Neuronal stem cell (in vitro differentiated cells): ENCODE measurements around the gene CAAP1.

ENCODE experiments used
- DNase-seq: peaks from one replicate; pipeline ENCODE4 v3.0.0-alpha.2; 2013; ENCODE audit warnings: low spot score
- H2AFZ ChIP-seq: one replicate; pipeline ENCODE4 v1.6.1; 2013; ENCODE audit warnings: mild to moderate bottlenecking, low read length, inconsistent platforms
- H2AK5ac ChIP-seq: 2 replicates; pipeline ENCODE4 v1.6.1; 2013; ENCODE audit warnings: low read depth, mild to moderate bottlenecking, inconsistent platforms, low read length, moderate library complexity, mixed read lengths
- H2BK120ac ChIP-seq: 2 replicates; pipeline ENCODE4 v1.6.1; 2013; ENCODE audit warnings: low read depth, mild to moderate bottlenecking, inconsistent platforms, low read length, moderate library complexity, mixed read lengths
- H2BK12ac ChIP-seq: one replicate; pipeline ENCODE4 v1.6.1; 2013; ENCODE audit warnings: low read length, inconsistent platforms
- H2BK15ac ChIP-seq: 2 replicates; pipeline ENCODE4 v1.6.1; 2013; ENCODE audit warnings: mild to moderate bottlenecking, low read length, inconsistent platforms, mixed read lengths
- H2BK5ac ChIP-seq: one replicate; pipeline ENCODE4 v1.6.1; 2013; ENCODE audit warnings: inconsistent platforms, mild to moderate bottlenecking, low read length, moderate library complexity
- H3K14ac ChIP-seq: one replicate; pipeline ENCODE4 v1.6.1; 2013; ENCODE audit warnings: low read length, inconsistent platforms
- H3K18ac ChIP-seq: 2 replicates; pipeline ENCODE4 v1.6.1; 2013; ENCODE audit warnings: low read length, inconsistent platforms
- H3K23ac ChIP-seq: 2 replicates; pipeline ENCODE4 v1.6.1; 2013; ENCODE audit warnings: low read depth, mild to moderate bottlenecking, mixed read lengths, low read length, inconsistent platforms; ENCODE audit not compliant: poor library complexity
- H3K27ac ChIP-seq: replicated peaks from 3 replicates; pipeline ENCODE4 v1.5.1; 2013; ENCODE audit warnings: low read length, inconsistent platforms
- H3K27me3 ChIP-seq, 3 experiments: 2 replicates each; pipeline ENCODE4 v1.6.1; 2013; ENCODE audit warnings: low read length in 3 of 3, mild to moderate bottlenecking in 2 of 3, inconsistent platforms in 1 of 3, low read depth in 1 of 3, mixed read lengths in 1 of 3, moderate library complexity in 1 of 3; ENCODE audit not compliant: control insufficient read depth in 3 of 3, insufficient read depth in 3 of 3
- H3K36me3 ChIP-seq, 2 donors: replicated peaks in 1 of 2; 2 replicates each; pipeline ENCODE4 v1.6.1; 2013; ENCODE audit warnings: low read length in 2 of 2; ENCODE audit not compliant: control insufficient read depth in 2 of 2, insufficient read depth in 2 of 2
- H3K4ac ChIP-seq: 2 replicates; pipeline ENCODE4 v1.6.1; 2013; ENCODE audit warnings: inconsistent platforms, mild to moderate bottlenecking, low read length, moderate library complexity
- H3K4me1 ChIP-seq, 2 donors: 1 replicate in 1 of 2; 2 replicates in 1 of 2; pipeline ENCODE4 v1.6.1; 2013; ENCODE audit warnings: low read length in 2 of 2, low read depth in 1 of 2; ENCODE audit not compliant: control insufficient read depth in 2 of 2, insufficient read depth in 1 of 2
- H3K4me2 ChIP-seq: one replicate; pipeline ENCODE4 v1.6.1; 2013; ENCODE audit warnings: mild to moderate bottlenecking, low read length, inconsistent platforms; ENCODE audit not compliant: insufficient read depth, poor library complexity, severe bottlenecking
- H3K4me3 ChIP-seq, 2 donors: 2 replicates each; pipeline ENCODE4 v1.5.1; 2013; ENCODE audit warnings: low read length in 2 of 2, mild to moderate bottlenecking in 2 of 2, inconsistent platforms in 1 of 2, moderate library complexity in 1 of 2
- H3K79me1 ChIP-seq: one replicate; pipeline ENCODE4 v1.6.1; 2013; ENCODE audit warnings: low read depth, mild to moderate bottlenecking, inconsistent platforms, low read length, moderate library complexity
- H3K9ac ChIP-seq: one replicate; pipeline ENCODE4 v1.6.1; 2013; ENCODE audit warnings: mild to moderate bottlenecking, low read depth, low read length, inconsistent platforms; ENCODE audit not compliant: poor library complexity
- H3K9me3 ChIP-seq, 2 donors: replicated peaks in 1 of 2; 2 replicates each; pipeline versions ENCODE3 to v1.6.1; 2013; ENCODE audit warnings: low read length in 2 of 2, mild to moderate bottlenecking in 2 of 2, inconsistent platforms in 1 of 2, low read depth in 1 of 2, mixed read lengths in 1 of 2, moderate library complexity in 1 of 2; ENCODE audit not compliant: control insufficient read depth in 2 of 2, insufficient read depth in 1 of 2
- H4K8ac ChIP-seq: one replicate; pipeline ENCODE4 v1.6.1; 2013; ENCODE audit warnings: low read depth, mild to moderate bottlenecking, inconsistent platforms, low read length, moderate library complexity
- H4K91ac ChIP-seq: one replicate; pipeline ENCODE4 v1.6.1; 2013; ENCODE audit warnings: low read length, low read depth, mild to moderate bottlenecking, inconsistent platforms; ENCODE audit not compliant: poor library complexity
- WGBS, 2 donors: extraction: QIAGEN DNeasy Blood & Tissue Kit; methylation state at CpG; one replicate each; pipeline ENCODE4 v1.1.7; 2013; ENCODE audit warnings: missing lambda C conversion rate in 2 of 2, mixed read lengths in 1 of 2; ENCODE audit not compliant: insufficient read length in 2 of 2, insufficient replicate concordance in 1 of 2; ENCODE audit errors: extremely low coverage in 2 of 2; 5-methylcytosine and 5-hydroxymethylcytosine counted together

CAAP1 gene

DNA sequence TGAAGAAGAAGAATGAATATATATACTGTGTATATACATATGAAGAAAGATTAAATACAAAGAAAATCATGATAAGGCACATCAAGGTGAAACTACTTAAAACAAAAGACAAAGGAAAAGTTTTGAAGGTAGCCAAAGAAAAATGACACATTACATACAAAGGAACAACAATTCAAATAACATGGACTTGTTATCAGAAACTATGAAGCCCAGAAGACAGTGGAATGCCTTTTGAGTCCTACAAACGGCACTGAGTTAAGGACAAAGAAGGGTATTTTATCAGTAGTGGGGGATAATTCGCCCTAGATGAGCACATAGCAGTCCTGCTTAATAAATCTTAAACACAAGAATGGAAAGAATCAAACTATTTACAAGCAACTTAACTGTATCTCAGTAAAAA, 77.8 kb downstream of the CAAP1 start:
- no CpG with 5 or more reads among the region's 2 CpGs for WGBS, 2 donors
- Histone ChIP-seq H4K91ac (no peak overlapping the region), H2BK5ac (no peak overlapping the region), H3K18ac (no peak overlapping the region), H3K4me2 (no peak overlapping the region), H3K79me1 (no peaks in the 10 kb centered on the region), H3K27ac (no peak overlapping the region), H2BK120ac (no peak overlapping the region), H3K9ac (no peak overlapping the region), H2BK12ac (no peak overlapping the region), H3K4me3 (no peak overlapping the region), H3K4ac (no peak overlapping the region), H3K36me3 (no peaks in the 10 kb centered on the region), H3K9me3 (no peaks in the 10 kb centered on the region), H3K23ac (no peak overlapping the region), H2BK15ac (no peak overlapping the region), H4K8ac (no peak overlapping the region), H2AK5ac (no peak overlapping the region), H3K14ac (no peak overlapping the region), H2AFZ (no peak overlapping the region), H3K27me3 (no peaks in the 10 kb centered on the region), H3K4me1 (no peaks in the 10 kb centered on the region)
- no peak for DNase-seq

- Histone ChIP-seq H3K4me2 (no peak overlapping the region), H3K14ac (no peak overlapping the region), H3K4me1 (no peaks in the 10 kb centered on the region), H4K8ac (no peak overlapping the region), H4K91ac (no peak overlapping the region), H3K4ac (no peak overlapping the region), H3K27ac (no peak overlapping the region), H2BK12ac (no peak overlapping the region), H3K9ac (no peak overlapping the region), H3K9me3 (no peaks in the 10 kb centered on the region), H3K36me3 (no peaks in the 10 kb centered on the region), H3K79me1 (no peaks in the 10 kb centered on the region), H2AK5ac (no peak overlapping the region), H3K4me3 (no peak overlapping the region), H2BK5ac (no peak overlapping the region), H3K18ac (no peak overlapping the region), H2BK15ac (no peak overlapping the region), H3K27me3 (no peaks in the 10 kb centered on the region), H2BK120ac (no peak overlapping the region), H3K23ac (no peak overlapping the region), H2AFZ (no peak overlapping the region)
- no peak for DNase-seq
These were observed 79.4 kb downstream of the CAAP1 start for GRCh38 chr9:26813247-26813646.

DNA sequence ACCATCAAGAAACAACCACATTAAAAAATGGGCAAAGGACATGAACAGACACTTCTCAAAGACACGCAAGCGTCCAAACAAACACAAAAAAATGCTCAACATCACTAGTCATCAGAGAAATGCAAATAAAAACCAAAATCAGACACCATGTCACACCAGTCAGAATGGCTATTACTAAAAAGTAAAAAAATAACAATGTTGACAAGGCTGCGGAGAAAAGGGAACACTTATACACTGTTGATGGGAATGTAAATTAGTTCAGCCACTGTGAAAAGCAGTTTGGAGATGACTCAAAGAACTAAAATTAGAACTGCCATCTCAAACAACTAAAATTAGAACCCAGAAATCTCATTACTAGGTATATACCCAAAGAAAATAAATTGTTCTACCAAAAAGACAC, 80.4 kb downstream of the CAAP1 start:
- H2BK15ac ChIP-seq: no peak overlapping the region
- no peaks in the 10 kb centered on the region for H3K27me3 ChIP-seq
- no peak overlapping the region for H2BK12ac ChIP-seq
- H3K27ac ChIP-seq: no peak overlapping the region
- H3K4me1 ChIP-seq: no peaks in the 10 kb centered on the region
- H3K36me3 ChIP-seq: no peaks in the 10 kb centered on the region
- no peak overlapping the region for H4K91ac ChIP-seq
- H2AFZ ChIP-seq: no peak overlapping the region
- no peaks in the 10 kb centered on the region for H3K79me1 ChIP-seq
- H4K8ac ChIP-seq: no peak overlapping the region
- no peak overlapping the region for H3K9ac ChIP-seq
- no peak overlapping the region for H2BK120ac ChIP-seq
- H2BK5ac ChIP-seq: no peak overlapping the region
- H3K9me3 ChIP-seq: no peaks in the 10 kb centered on the region
- H3K4me2 ChIP-seq: no peak overlapping the region
- no peak overlapping the region for H2AK5ac ChIP-seq
- no CpG with 5 or more reads among the region's 3 CpGs for WGBS, 2 donors
- H3K4me3 ChIP-seq: no peak overlapping the region
- H3K18ac ChIP-seq: no peak overlapping the region
- H3K14ac ChIP-seq: no peak overlapping the region
- no peak overlapping the region for H3K4ac ChIP-seq
- no peak overlapping the region for H3K23ac ChIP-seq
- DNase-seq: no peak

- Histone ChIP-seq H3K9ac (no peak overlapping the region), H3K4me2 (no peak overlapping the region)
These were observed 81.5 kb downstream of the CAAP1 start for GRCh38 chr9:26811106-26811505.

More at GRCh38 chr9:26811106-26811505, 81.5 kb downstream of the CAAP1 start:
- Histone ChIP-seq H4K91ac (no peak overlapping the region), H3K36me3 (no peaks in the 10 kb centered on the region), H2BK120ac (no peak overlapping the region), H3K4ac (no peak overlapping the region), H3K4me3 (no peak overlapping the region), H2AK5ac (no peak overlapping the region), H3K23ac (no peak overlapping the region), H3K9me3 (no peaks in the 10 kb centered on the region), H3K4me1 (no peaks in the 10 kb centered on the region), H2BK15ac (no peak overlapping the region), H3K18ac (no peak overlapping the region), H3K27me3 (no peaks in the 10 kb centered on the region), H2BK12ac (no peak overlapping the region), H3K14ac (no peak overlapping the region), H3K79me1 (no peaks in the 10 kb centered on the region), H3K27ac (no peak overlapping the region), H2AFZ (no peak overlapping the region), H4K8ac (no peak overlapping the region), H2BK5ac (no peak overlapping the region)
- DNase-seq: no peak
